Panc1 (cell line): ENCODE measurements around the gene SRRM4.

Source experiments
- REST ChIP-seq, 2 experiments: IDR thresholded peaks; 2 replicates each; pipeline ENCODE4 v1.6.1; 2011 to 2012; ENCODE audit warnings: low read depth in 2 of 2, control low read depth in 1 of 2, low read length in 1 of 2, mild to moderate bottlenecking in 1 of 2, moderate library complexity in 1 of 2; ENCODE audit not compliant: insufficient read depth in 1 of 2
- TF ChIP-seq, protein P1 (sequence below): fragments of 450-650 bp; IDR thresholded peaks from 2 replicates; pipeline ENCODE4 v1.5.1; 2017; ENCODE audit warnings: mild to moderate bottlenecking

DNA sequence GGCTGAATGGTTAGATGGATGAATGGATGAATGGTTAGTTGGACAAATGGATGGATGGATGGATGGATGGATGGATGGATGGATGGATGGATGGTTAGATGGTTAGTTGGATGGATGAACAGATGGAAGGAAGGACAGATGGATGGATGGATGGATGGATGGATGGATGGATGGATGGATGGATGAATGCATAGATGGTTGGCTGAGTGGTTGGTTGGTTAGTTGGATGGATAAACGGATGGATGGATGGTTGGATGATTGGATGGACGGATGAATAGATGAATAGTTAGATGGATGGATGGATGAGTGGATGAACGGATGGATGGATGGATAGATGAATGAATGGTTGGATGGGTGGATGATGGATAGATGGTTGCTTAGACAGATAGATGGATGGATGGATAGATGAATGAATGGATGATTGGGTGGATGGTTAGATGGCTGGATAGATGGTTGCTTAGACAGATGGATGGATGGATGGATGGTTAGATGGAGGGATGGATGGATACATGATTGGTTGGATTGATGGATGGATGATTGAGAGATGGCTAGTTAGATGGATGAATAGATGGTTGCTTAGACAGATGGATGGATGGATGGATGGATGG lies 148.6 kb downstream of the SRRM4 start:
- TF ChIP-seq REST (IDR thresholded peaks at IDR 0.05; ENCODE audit: insufficient read depth in 1 of 2, low read depth in 2 of 2, low read length in 1 of 2) = no peak
- TF ChIP-seq, protein P1, sequence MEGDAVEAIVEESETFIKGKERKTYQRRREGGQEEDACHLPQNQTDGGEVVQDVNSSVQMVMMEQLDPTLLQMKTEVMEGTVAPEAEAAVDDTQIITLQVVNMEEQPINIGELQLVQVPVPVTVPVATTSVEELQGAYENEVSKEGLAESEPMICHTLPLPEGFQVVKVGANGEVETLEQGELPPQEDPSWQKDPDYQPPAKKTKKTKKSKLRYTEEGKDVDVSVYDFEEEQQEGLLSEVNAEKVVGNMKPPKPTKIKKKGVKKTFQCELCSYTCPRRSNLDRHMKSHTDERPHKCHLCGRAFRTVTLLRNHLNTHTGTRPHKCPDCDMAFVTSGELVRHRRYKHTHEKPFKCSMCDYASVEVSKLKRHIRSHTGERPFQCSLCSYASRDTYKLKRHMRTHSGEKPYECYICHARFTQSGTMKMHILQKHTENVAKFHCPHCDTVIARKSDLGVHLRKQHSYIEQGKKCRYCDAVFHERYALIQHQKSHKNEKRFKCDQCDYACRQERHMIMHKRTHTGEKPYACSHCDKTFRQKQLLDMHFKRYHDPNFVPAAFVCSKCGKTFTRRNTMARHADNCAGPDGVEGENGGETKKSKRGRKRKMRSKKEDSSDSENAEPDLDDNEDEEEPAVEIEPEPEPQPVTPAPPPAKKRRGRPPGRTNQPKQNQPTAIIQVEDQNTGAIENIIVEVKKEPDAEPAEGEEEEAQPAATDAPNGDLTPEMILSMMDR = no peak
